GM19324 (cell line): ENCODE results near the gene ARID1A.
"Not testable (repeated sequence)": the region's sequence is repeated elsewhere in the genome, so short reads cannot be mapped to it uniquely, and the experiment has no call there.

Experiments
- ATAC-seq: cut with Tn5 transposase; IDR thresholded peaks from one replicate; pipeline ENCODE4 v1.9.1; 2021; ENCODE audit warnings: mild to moderate bottlenecking, moderate library complexity; ENCODE audit not compliant: unreplicated experiment, low FRiP score

ARID1A gene

GRCh38 chr1:26697431-26697977 lies 1.7 kb downstream of the ARID1A start:
- no peak for ATAC-seq

DNA sequence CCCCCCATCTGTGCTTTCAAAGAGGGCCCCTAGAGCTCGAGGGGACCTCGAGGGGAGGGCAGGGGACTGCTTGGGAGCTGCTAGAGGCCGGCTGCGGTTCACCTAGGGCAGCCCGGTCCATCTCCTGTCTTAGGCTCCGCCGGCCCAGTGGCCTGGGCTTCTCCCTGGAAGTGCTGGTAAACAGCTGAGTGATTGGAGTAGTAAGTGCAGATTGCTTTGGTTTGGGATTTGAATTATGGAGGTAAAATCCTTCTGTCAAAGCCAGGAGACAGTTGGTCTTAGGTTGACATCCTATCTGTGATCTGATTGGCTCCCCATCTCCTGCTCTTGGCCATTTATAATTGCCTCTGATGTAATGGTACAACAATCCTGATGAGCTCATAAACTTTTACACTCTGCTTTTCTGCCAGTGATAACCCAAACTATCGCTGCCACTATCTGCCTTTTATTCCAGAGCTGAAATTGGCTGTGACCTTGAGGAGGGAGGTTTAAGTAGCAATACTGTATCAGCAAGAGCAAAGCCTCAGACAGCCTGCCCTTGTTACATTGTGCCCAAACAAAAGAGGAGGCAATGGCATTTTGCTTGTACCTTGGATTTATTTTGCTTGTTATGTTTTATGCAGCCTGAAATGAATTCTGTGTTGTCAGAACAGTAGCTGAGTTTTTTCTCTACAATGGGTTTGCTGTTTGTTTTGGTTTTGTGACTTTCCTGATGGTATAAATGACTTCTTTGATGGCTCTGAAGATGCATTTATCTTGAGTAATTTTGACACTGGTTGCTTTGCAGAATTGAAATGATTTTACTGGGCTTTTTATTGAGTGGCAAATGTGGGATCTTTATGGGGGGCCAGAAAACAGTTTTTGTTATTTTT lies 2.4 kb downstream of the ARID1A start:
- no peak for ATAC-seq

GRCh38 chr1:26700711-26701110 lies 4.9 kb downstream of the ARID1A start:
- no peak for ATAC-seq

DNA sequence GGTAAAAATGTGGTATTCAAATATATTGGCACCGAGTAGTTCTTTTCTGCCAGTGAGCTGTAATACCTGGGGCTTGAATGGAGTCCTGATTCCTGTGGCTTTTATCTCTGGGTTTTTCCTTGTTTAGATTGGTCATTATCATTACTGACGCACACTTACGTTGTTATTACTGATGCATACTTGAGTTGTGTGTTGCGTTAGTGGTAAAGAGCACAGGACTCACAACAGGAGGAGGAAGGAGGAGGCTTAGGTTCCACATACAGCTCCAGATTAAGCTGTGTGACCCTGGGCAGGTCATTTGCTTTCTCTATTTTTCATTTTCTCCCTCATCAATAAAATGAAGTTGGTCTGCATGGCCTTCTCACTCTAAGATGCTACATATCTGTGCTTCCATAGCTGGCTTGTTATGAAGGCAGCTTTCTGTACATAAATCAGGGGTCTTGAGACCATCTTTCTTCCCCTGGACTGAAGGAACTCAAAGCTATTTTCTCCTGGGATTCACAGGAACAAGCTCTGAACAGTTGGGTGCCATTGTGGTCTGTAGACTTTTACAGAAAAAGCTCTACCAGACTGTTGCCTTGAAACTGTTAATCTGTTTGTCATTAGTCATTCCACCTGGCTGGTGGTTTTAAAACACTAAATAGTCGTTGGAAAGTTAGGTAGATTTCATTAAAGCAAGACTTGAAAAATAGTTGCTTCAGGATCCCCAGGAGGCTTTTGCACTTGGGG lies 5.6 kb downstream of the ARID1A start:
- no peak for ATAC-seq

DNA sequence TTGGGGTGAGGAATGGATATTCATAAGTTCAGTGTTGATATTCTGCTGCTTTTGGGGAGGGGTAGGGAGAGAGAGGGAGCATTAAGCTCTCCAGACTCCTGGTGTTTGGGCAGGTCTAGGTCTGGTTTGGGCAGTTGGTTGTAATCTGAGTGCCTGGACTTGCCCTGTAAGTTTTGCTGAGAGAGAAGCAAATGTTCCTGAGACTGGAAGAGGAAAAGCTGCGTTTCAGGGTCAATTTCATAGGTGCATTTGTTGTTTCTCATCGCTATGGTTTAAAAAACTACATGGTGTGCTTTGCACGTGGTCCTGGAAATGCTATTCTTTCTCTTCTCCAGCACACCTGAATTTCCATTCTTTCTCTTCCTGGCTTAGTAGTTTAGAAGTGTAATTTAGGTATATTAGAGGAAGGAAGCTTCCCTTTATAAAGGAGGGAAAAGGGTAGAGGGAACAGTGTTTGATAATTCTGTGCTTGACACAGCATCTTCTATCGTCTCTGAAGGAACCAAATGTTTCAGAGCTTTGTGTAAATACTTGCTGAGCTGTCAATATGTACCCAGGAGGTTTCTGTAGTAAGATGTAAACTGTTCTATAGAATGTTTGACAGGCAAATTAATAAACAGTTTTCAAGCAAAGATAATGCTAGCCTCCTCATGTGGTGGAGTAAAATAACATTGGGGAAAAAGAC lies 6.3 kb downstream of the ARID1A start:
- ATAC-seq, result no peak

GRCh38 chr1:26702680-26703038 lies 6.8 kb downstream of the ARID1A start:
- no peak for ATAC-seq

DNA sequence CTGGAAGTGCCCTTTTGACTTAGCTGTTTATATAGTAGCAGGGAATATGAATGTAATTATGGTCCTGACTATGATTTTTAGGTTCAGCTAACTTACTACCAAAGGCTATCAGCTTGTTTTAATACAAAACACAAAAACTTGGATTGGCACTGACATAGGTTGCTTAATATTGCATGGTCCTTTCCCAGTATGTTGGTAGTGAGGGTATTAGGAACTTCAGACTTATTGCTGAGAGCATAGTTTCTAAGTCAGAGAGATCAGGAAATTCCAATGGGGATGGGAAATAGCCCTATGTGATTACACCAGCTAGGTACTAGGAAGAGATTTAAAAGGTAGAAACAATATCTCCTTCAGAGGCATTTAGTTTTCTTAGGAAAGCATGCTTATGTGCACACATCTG lies 7.7 kb downstream of the ARID1A start:
- ATAC-seq, result no peak

DNA sequence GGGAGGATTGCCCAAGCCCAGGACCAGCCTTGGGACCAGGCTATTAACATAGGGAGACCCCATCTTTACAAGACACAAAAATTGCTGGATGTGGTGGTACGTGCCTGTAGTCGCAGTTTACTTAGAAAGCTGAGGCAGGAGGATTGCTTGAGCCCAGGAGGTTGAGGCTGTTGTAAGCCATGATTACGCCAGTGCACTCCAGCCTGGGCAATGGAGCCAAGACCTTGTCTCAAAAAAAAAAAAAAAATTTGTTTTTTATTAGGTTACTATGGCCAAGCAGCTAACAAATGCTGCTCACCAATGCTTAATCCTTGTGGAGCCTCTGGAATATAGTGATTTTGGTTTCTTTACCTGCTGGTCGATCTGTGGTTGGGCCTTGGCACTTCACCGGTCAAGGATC lies 8.8 kb downstream of the ARID1A start:
- ATAC-seq, result no peak

GRCh38 chr1:26705227-26705626 lies 9.4 kb downstream of the ARID1A start:
- ATAC-seq, result not testable (repeated sequence)

DNA sequence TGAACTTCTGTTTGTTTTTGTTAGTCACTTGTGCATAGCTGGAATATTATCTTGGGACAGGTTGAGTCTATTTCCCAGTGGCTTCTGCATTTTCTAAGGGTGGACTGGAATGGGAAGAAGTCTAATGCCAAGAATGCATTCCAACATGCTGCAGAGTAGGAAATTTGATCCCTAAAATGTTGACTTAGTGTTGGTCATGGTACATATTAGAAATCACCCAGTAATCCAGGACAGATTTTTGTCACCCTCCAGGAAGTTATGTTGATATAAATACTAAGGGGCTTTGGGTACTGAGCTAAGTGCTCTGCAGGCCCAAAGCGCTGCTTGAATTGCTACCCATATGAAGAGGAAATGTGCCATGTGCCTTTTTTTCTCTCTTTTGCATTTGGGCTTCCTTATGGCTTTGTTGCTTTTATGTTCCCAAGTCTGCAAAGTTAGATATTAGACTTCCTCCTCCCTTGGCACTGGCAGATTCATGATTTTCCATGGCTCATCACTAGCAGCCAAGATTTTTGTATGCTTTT lies 10.0 kb downstream of the ARID1A start:
- no peak for ATAC-seq

DNA sequence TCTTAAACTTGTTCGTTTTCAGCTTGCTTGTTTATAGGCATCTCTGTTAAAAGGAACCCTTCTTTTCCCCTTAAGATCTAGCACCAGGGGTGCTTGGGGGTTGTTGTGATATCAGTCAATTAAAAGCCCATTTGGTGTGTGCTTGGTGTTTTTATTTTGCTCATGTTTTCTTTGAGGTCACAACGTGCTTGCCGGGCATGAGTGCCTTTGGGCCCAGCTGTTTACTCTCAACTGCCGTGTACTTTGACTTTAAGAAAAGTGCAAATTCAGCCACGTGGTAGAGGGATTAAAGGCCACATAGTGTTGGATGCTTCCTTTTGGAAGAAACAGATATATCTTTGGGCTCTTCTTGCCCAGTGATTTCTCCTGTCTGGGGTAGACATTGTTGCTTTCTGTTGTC lies 10.5 kb downstream of the ARID1A start:
- ATAC-seq, result no peak

DNA sequence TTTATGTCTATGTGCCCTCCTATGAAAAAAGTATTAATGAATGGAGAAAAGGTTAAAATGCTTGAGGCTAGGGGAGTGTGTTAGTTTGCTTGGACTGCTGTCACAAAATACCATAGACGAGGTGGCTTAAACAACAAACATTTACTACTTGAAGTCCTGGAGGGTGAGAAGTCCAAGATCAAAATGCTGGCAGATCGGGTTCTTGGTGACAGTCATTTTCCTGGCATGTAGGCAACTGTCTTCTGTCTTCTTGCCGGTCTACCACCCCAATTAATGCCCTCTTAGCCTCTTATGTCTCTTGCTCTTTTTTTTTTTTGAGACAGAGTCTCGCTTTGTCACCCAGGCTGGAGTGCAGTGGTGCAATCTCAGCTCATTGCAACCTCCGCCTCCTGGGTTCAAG lies 15.0 kb downstream of the ARID1A start:
- no peak for ATAC-seq

DNA sequence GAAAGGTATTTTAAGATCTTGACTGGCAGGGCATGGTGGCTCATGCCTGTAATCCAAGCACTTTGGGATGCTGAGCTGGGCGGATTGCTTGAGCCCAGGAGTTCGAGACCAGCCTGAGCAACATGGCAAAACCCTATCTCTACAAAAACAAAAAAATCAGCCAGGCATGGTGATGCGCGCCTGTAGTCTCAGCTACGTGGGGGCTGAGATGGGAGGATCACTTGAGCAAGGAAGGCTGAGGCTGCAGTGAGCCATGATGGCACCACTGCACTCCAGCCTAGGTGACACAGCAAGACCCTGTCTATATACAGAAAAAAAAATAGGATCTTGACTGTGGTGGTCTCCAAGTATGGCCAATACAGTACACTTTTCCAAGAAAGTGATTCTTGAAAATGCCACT lies 16.0 kb downstream of the ARID1A start:
- no peak for ATAC-seq

GRCh38 chr1:26717017-26717491 lies 21.2 kb downstream of the ARID1A start:
- ATAC-seq, result no peak

- no peak for ATAC-seq
Observed at GRCh38 chr1:26719205-26719604, 23.4 kb downstream of the ARID1A start.

GRCh38 chr1:26721669-26722355 lies 26.0 kb downstream of the ARID1A start:
- ATAC-seq, result no peak

GRCh38 chr1:26723013-26723991 lies 27.5 kb downstream of the ARID1A start:
- no peak for ATAC-seq

GRCh38 chr1:26724118-26724517 lies 28.3 kb downstream of the ARID1A start:
- no peak for ATAC-seq

DNA sequence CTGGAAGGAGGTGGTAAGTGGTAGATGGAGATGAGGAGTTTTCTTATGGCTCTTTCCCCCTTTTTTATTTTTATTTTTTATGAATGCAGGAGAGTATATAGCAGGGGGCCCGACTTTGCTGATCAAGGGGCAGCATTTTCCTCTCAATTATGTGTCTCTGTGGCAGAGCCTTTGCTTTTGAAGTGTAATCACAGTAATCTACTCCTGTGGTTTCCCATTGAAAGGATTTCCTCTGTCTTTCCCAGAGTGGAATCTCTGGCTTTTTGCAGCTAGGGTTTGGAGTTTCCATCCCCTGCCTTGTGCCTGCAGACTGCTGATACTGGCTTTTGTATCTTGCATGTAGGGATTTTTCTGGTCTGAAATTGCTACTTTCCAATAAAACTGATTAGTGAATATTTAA lies 29.1 kb downstream of the ARID1A start:
- ATAC-seq, result no peak
